Heart left ventricle (tissue), 13 donors: ENCODE measurements around the gene HSH2D.

Source experiments
- POLR2A ChIP-seq, 2 donors: fragments of 450-650 bp; IDR thresholded peaks; one replicate each; pipeline ENCODE4 v1.6.1; 2017; ENCODE audit warnings: antibody characterized with exemption in 2 of 2, mild to moderate bottlenecking in 2 of 2, moderate library complexity in 2 of 2
- TF ChIP-seq, protein P1 (sequence below), 12 donors: fragments of 200-600 bp; sonication (generic) in 4 of 12; IDR thresholded peaks; one replicate each; pipeline versions ENCODE4 v1.5.0 to v1.8.0; 2018 to 2022; ENCODE audit warnings: antibody characterized with exemption in 12 of 12, mild to moderate bottlenecking in 5 of 12
- donor health status: ischemic (EF 13 %, LVEDD 7.1; RV severe dilation, severe dysfunction).
- donor health status: DM: no; HTN: yes; CAD: no.
- donor health status: DM: no; HTN: no; CAD: no.
- donor health status: ischemic (EF 25% LVEDD 6.9; RV normal size, moderate dysfunction).
- donor health status: ischemic (EF 25% LVEDD 5.7; RV mildly dilated, moderate dysfunction).
- donor health status: ischemic (EF 35%, LVEDD 5.7; RV mildly dilated, moderate dysfunction).
- donor health status: nonischemic (EF 11% LVEDD 7.7; RV severe dilation, severe dysfunction).
- donor health status: DM: yes; HTN: yes; CAD: no.
- donor health status: PGD.
- donor health status: ischemic (EF 29% LVEDD 5.4; RV normal size, mild dysfunction).
- donor health status: nonischemic (EF 23%, LVEDD 6.1; RV moderate dilation, normal function).

DNA sequence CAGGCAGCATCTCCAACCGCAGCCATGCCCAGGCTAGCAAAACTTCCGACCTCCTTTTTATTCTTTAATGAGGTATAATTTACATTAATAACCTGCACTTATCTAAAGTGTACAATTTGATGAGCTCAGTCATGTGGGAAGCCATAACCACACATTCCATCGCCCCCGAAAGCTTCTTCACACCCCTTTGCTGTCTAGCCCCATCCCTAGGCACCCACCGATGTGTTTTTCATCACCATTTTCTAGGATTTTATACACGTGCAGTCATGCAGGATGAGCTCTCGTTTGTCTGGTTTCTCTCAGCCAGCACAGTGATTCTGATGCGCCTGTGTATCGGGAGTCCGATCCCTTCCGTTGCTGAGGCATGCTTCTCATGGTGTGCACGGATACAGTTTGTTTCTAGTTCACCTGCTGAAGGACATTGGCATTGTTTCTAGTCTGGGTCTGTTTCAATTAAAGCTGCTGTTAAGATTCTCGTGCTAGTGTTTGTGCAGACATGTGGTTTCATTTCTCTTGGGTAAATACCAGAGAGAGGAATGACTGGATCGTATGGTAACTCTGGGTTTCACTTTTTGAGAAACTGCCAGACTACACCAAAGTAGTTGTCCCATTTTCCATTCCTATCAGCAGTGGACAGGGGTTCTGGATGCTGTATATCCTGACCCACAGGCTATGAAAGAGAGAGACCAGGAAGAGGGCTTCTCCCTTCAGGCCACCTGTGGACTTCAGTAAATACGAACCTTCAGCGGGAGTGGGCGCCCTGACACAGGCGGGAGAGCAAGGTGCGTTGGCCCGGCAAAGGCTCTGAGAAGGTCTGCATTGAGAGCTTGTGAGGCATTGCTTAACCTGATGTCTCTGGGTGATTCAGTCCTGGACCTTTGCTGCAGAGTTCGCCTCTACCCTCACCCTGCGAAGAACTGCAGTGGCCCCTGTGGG is 59.1 kb downstream of the HSH2D start:
- TF ChIP-seq, protein P1, sequence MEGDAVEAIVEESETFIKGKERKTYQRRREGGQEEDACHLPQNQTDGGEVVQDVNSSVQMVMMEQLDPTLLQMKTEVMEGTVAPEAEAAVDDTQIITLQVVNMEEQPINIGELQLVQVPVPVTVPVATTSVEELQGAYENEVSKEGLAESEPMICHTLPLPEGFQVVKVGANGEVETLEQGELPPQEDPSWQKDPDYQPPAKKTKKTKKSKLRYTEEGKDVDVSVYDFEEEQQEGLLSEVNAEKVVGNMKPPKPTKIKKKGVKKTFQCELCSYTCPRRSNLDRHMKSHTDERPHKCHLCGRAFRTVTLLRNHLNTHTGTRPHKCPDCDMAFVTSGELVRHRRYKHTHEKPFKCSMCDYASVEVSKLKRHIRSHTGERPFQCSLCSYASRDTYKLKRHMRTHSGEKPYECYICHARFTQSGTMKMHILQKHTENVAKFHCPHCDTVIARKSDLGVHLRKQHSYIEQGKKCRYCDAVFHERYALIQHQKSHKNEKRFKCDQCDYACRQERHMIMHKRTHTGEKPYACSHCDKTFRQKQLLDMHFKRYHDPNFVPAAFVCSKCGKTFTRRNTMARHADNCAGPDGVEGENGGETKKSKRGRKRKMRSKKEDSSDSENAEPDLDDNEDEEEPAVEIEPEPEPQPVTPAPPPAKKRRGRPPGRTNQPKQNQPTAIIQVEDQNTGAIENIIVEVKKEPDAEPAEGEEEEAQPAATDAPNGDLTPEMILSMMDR (IDR thresholded peaks at IDR 0.05) = no peak
- no peak for TF ChIP-seq POLR2A (IDR thresholded peaks at IDR 0.05)
